GM12873 (cell line): ENCODE data around the gene ZNF786.

Experiments
- TF ChIP-seq, protein P1 (sequence below): IDR thresholded peaks from 2 replicates; pipeline ENCODE4 v1.5.1; 2012; ENCODE audit warnings: low read depth, mild to moderate bottlenecking, moderate library complexity, low read length, control low read depth; ENCODE audit not compliant: insufficient read depth; ENCODE audit errors: missing control alignments

The ZNF786 gene

DNA sequence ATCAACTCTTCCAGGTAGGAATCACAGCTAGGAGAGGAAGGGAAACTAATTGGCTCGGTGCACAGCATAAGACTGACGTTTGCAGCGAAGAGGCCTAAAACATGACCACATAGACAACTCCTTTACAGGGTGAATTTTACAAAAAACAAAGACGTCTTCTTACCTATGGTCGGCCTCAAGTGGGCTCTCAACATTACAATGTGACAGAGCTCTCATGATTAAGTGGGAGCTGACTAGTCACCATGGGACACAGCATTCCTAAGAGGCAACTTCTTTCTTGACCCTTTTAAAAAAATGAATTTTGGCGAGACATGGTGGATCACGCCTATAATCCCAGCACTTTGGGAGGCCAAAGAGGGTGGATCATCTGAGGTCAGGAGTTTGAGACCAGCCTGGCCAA, 66.9 kb downstream of the ZNF786 start:
- TF ChIP-seq, protein P1, sequence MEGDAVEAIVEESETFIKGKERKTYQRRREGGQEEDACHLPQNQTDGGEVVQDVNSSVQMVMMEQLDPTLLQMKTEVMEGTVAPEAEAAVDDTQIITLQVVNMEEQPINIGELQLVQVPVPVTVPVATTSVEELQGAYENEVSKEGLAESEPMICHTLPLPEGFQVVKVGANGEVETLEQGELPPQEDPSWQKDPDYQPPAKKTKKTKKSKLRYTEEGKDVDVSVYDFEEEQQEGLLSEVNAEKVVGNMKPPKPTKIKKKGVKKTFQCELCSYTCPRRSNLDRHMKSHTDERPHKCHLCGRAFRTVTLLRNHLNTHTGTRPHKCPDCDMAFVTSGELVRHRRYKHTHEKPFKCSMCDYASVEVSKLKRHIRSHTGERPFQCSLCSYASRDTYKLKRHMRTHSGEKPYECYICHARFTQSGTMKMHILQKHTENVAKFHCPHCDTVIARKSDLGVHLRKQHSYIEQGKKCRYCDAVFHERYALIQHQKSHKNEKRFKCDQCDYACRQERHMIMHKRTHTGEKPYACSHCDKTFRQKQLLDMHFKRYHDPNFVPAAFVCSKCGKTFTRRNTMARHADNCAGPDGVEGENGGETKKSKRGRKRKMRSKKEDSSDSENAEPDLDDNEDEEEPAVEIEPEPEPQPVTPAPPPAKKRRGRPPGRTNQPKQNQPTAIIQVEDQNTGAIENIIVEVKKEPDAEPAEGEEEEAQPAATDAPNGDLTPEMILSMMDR, result no peak

DNA sequence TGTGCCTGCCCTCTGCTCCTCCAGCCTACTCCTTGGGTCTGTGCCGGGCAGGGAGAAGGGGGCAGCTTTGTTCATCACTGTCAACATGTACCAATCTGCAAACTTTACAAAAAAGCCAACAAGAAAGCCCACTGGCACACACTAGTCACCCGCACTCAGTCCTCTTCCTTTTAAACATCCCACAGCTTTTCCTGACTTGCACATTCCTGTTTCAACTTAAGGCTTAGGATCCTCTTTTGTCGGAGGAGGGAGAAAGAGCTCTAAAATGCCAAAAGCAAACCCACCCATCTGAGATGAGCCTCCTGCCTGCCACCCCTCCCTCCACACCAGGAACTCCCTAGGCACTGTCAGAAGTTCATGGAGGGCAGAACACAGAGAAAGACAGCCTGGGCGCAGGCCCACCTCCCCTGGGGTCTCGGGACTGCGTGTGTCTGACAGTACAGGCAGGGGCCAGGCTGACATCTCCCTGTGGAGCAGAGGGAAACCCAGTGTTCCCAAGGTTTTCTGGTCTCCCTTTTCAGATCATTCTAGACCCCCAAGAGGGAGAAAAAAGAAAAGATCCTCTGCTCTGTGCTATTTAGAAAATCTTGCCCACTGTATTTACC, 67.7 kb downstream of the ZNF786 start:
- TF ChIP-seq, protein P1, result no peak

DNA sequence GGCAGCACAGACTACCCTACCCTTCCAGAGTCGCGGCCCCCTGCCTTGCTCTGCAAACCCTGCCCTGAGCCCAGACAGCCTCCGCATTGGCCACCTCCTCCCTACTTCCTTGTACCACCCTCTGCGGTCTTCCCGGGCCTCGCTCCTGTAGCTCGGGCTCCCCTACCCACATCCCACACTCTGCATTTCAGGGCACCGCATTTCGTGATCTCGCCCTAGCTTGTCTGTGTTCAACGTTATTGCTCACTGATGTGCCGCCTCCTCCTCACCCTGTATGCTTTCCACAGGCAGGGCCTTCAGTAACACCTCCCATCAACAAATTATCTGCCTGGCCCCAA, 68.8 kb downstream of the ZNF786 start:
- TF ChIP-seq, protein P1, result no peak

DNA sequence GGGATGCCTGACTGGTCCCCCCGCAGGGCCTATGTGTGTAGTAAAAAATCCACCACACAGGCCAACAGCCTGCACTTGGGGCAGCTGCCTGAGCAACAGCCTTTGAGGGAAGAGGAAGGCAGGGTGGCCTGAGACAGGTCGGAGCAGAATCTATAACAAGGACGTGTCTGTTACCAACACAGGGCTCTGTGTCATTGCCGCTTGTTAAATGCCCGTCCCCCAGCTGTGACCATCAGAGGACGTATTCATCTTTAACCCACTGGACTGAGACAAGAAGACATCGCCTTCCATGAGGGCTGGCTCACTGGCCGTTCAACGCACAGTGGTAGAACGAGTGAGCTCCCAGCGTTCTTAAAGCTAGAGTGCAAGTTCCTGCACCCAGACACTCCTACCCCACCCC, 70.0 kb downstream of the ZNF786 start:
- TF ChIP-seq, protein P1, result no peak
